Measurements from ENCODE around the gene FOXD4L6.
"Not testable (repeated sequence)": the region's sequence is repeated elsewhere in the genome, so short reads cannot be mapped to it uniquely, and the experiment has no call there.

Gene FOXD4L6

DNA sequence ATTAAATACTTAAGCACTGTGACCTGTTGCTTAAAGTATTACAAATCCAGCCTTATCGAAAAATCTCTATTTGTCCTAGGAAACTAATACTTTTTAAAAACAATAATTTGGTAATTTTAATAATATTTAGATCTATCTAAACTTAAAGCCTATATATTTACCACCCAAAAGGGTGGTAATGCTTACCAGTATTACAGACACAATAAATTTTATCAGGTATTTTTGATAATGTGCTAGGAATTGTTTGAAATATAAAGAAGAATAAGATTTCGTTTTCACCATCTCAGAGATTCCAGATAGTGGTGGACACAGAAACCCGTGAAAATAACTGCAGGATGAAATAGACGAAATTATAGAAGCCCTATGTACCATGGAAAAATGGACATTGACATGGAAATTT, 7.8 kb downstream of the FOXD4L6 start:
- H3K27ac ChIP-seq (ENCODE audit: low read length), result not testable (repeated sequence)

DNA sequence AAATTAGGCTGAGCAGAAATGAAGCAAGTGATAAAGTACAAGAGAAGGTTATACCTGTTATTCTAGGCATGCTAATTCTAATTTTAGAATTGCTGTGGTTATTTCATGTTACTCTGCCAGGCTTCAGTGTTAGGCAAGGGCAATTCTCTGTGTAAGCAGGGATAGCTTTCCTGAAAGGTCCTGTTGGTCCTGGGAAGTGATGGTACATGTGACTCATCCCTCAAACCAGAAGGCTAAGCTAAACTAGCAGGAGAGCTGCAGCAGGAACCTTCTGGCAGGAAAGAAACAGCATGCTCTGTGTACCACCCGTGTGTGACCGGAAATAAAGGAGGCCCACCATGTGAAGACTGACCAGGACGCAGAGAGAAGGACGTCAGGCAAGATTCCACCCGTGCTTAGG, 8.8 kb downstream of the FOXD4L6 start:
- not testable (repeated sequence) for H3K4me3 ChIP-seq (ENCODE audit: low read length); H3K27me3 ChIP-seq (ENCODE audit: control insufficient read depth, insufficient read depth, low read length); H3K9me3 ChIP-seq (ENCODE audit: control insufficient read depth, insufficient read depth, low read length); H3K27ac ChIP-seq (ENCODE audit: low read length); H3K36me3 ChIP-seq (ENCODE audit: control insufficient read depth, insufficient read depth, low read length); DNase-seq (ENCODE audit: low read depth, low spot score); H3K4me1 ChIP-seq (ENCODE audit: control insufficient read depth, insufficient read depth, low read length)
- no CpG with 5 or more reads among the region's 5 CpGs for WGBS (ENCODE audit: insufficient coverage, insufficient read length)

More for the DNA sequence above, 7.8 kb downstream of the FOXD4L6 start:
- H3K4me3 ChIP-seq (ENCODE audit: low read length); H3K9me3 ChIP-seq (ENCODE audit: control insufficient read depth, insufficient read depth, low read length); H3K36me3 ChIP-seq (ENCODE audit: control insufficient read depth, insufficient read depth, low read length); H3K27me3 ChIP-seq (ENCODE audit: control insufficient read depth, insufficient read depth, low read length); H3K4me1 ChIP-seq (ENCODE audit: control insufficient read depth, insufficient read depth, low read length); DNase-seq (ENCODE audit: low read depth, low spot score): not testable (repeated sequence)
- no CpG with 5 or more reads among the region's 4 CpGs for WGBS (ENCODE audit: insufficient coverage, insufficient read length)

DNA sequence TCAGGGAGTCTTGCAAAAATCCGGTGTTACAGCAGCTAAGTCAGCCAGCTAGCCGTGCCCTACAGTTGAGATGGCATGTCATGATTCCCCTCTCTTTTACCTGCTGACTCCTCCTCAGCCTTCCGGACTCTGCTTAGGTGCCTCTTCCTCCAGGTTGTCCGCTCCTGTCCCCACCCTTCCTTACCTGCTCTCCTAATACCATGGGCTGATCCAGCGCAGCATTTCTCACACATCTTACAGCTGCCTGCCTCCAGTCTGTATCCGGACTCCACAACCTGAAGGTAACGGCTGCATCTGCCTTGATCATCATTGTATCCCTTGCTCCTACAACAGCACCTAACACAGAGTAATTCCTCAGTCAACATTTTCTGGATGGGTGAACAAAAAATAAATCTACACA, 9.2 kb downstream of the FOXD4L6 start:
- H3K27me3 ChIP-seq (ENCODE audit: control insufficient read depth, insufficient read depth, low read length); H3K4me1 ChIP-seq (ENCODE audit: control insufficient read depth, insufficient read depth, low read length); DNase-seq (ENCODE audit: low read depth, low spot score); H3K27ac ChIP-seq (ENCODE audit: low read length); H3K9me3 ChIP-seq (ENCODE audit: control insufficient read depth, insufficient read depth, low read length); H3K36me3 ChIP-seq (ENCODE audit: control insufficient read depth, insufficient read depth, low read length); H3K4me3 ChIP-seq (ENCODE audit: low read length): not testable (repeated sequence)
- WGBS (ENCODE audit: insufficient coverage, insufficient read length), result no CpG with 5 or more reads among the region's 7 CpGs

GRCh38 chr9:41113348-41113747, 15.1 kb downstream of the FOXD4L6 start:
- not testable (repeated sequence) for H3K27me3 ChIP-seq (ENCODE audit: control insufficient read depth, insufficient read depth, low read length); H3K36me3 ChIP-seq (ENCODE audit: control insufficient read depth, insufficient read depth, low read length); H3K4me3 ChIP-seq (ENCODE audit: low read length); H3K4me1 ChIP-seq (ENCODE audit: control insufficient read depth, insufficient read depth, low read length); DNase-seq (ENCODE audit: low read depth, low spot score); H3K9me3 ChIP-seq (ENCODE audit: control insufficient read depth, insufficient read depth, low read length); H3K27ac ChIP-seq (ENCODE audit: low read length)
- WGBS (ENCODE audit: insufficient coverage, insufficient read length), result no CpG with 5 or more reads among the region's 14 CpGs

DNA sequence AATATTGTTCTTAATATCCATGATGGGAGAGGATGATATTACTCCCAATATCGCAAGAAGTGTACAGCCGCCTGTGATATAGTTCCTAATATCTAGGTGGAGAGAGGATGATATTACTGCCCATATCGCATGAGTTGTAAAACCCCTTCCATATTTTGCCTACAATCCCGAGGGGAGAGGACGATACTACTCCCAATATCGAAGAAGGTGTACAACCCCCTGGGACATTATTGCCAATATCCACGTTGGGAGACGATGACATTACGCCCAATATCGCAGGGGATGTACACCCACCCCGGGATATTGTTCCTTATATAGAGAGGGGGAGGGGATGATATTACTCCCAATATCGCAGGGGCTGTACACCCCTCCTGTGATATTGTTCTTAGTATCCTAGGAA, 17.1 kb downstream of the FOXD4L6 start:
- H3K27ac ChIP-seq (ENCODE audit: low read length); DNase-seq (ENCODE audit: low read depth, low spot score); H3K27me3 ChIP-seq (ENCODE audit: control insufficient read depth, insufficient read depth, low read length); H3K36me3 ChIP-seq (ENCODE audit: control insufficient read depth, insufficient read depth, low read length); H3K4me3 ChIP-seq (ENCODE audit: low read length); H3K9me3 ChIP-seq (ENCODE audit: control insufficient read depth, insufficient read depth, low read length); H3K4me1 ChIP-seq (ENCODE audit: control insufficient read depth, insufficient read depth, low read length): not testable (repeated sequence)
- no CpG with 5 or more reads among the region's 12 CpGs for WGBS (ENCODE audit: insufficient coverage, insufficient read length)

DNA sequence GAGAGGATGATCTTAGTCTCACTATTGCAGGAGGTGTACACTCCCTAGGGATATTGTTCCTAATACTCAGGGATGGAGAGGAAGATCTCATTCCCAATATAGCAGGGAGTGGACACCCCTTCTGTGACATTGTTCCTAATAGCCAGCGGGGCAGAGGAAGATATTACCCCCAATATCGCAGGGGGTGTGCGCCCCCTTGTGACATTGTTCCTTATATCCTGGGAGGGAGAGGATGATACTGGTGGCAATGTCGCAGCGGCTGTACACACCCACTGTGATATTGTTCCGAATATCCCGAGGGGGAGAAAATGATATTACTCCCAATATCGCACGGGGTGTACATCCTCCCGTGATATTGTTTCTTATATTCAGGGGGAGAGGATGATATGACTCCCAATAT, 17.6 kb downstream of the FOXD4L6 start:
- H3K27me3 ChIP-seq (ENCODE audit: control insufficient read depth, insufficient read depth, low read length); H3K9me3 ChIP-seq (ENCODE audit: control insufficient read depth, insufficient read depth, low read length); DNase-seq (ENCODE audit: low read depth, low spot score); H3K36me3 ChIP-seq (ENCODE audit: control insufficient read depth, insufficient read depth, low read length); H3K4me1 ChIP-seq (ENCODE audit: control insufficient read depth, insufficient read depth, low read length); H3K4me3 ChIP-seq (ENCODE audit: low read length); H3K27ac ChIP-seq (ENCODE audit: low read length): not testable (repeated sequence)
- WGBS (ENCODE audit: insufficient coverage, insufficient read length), result no CpG with 5 or more reads among the region's 10 CpGs

DNA sequence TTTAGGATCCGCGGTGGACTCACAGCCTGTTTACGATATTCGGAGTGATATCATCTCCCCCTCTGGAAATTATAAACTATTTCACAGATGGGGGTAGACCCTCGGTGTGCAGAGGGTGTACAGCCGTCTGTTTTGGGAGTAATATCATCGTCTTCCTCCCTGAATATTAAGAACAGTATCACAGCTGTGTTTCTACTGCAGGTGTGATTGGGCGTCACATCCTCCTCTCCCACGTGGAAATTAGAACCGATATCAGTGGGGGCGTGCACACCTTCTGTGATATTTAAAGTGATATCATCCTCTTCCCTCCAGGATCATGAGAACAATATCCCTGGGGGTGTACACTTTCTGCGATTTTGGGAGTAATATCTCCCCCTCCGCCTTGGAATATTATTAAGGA, 19.2 kb downstream of the FOXD4L6 start:
- not testable (repeated sequence) for H3K9me3 ChIP-seq (ENCODE audit: control insufficient read depth, insufficient read depth, low read length); H3K36me3 ChIP-seq (ENCODE audit: control insufficient read depth, insufficient read depth, low read length); H3K27me3 ChIP-seq (ENCODE audit: control insufficient read depth, insufficient read depth, low read length); H3K4me3 ChIP-seq (ENCODE audit: low read length); DNase-seq (ENCODE audit: low read depth, low spot score); H3K27ac ChIP-seq (ENCODE audit: low read length); H3K4me1 ChIP-seq (ENCODE audit: control insufficient read depth, insufficient read depth, low read length)
- WGBS (ENCODE audit: insufficient coverage, insufficient read length), result no CpG with 5 or more reads among the region's 13 CpGs

- DNase-seq (ENCODE audit: low read depth, low spot score); H3K4me3 ChIP-seq (ENCODE audit: low read length); H3K27me3 ChIP-seq (ENCODE audit: control insufficient read depth, insufficient read depth, low read length); H3K27ac ChIP-seq (ENCODE audit: low read length); H3K36me3 ChIP-seq (ENCODE audit: control insufficient read depth, insufficient read depth, low read length); H3K4me1 ChIP-seq (ENCODE audit: control insufficient read depth, insufficient read depth, low read length); H3K9me3 ChIP-seq (ENCODE audit: control insufficient read depth, insufficient read depth, low read length): not testable (repeated sequence)
- WGBS (ENCODE audit: insufficient coverage, insufficient read length), result no CpG with 5 or more reads among the region's 22 CpGs
Measured at GRCh38 chr9:41108816-41109215, 19.7 kb downstream of the FOXD4L6 start.

- DNase-seq (ENCODE audit: low read depth, low spot score); H3K27ac ChIP-seq (ENCODE audit: low read length); H3K27me3 ChIP-seq (ENCODE audit: control insufficient read depth, insufficient read depth, low read length); H3K36me3 ChIP-seq (ENCODE audit: control insufficient read depth, insufficient read depth, low read length); H3K9me3 ChIP-seq (ENCODE audit: control insufficient read depth, insufficient read depth, low read length); H3K4me3 ChIP-seq (ENCODE audit: low read length); H3K4me1 ChIP-seq (ENCODE audit: control insufficient read depth, insufficient read depth, low read length): not testable (repeated sequence)
- WGBS (ENCODE audit: insufficient coverage, insufficient read length), result no CpG with 5 or more reads among the region's 34 CpGs
Measured at GRCh38 chr9:41106472-41107116, 21.9 kb downstream of the FOXD4L6 start.

- not testable (repeated sequence) for H3K9me3 ChIP-seq (ENCODE audit: control insufficient read depth, insufficient read depth, low read length); H3K27me3 ChIP-seq (ENCODE audit: control insufficient read depth, insufficient read depth, low read length); H3K27ac ChIP-seq (ENCODE audit: low read length); DNase-seq (ENCODE audit: low read depth, low spot score); H3K36me3 ChIP-seq (ENCODE audit: control insufficient read depth, insufficient read depth, low read length); H3K4me3 ChIP-seq (ENCODE audit: low read length); H3K4me1 ChIP-seq (ENCODE audit: control insufficient read depth, insufficient read depth, low read length)
- no CpG with 5 or more reads among the region's 13 CpGs for WGBS (ENCODE audit: insufficient coverage, insufficient read length)
Measured at GRCh38 chr9:41105557-41106253, 22.8 kb downstream of the FOXD4L6 start.

GRCh38 chr9:41104542-41104941, 23.9 kb downstream of the FOXD4L6 start:
- not testable (repeated sequence) for H3K9me3 ChIP-seq (ENCODE audit: control insufficient read depth, insufficient read depth, low read length); H3K36me3 ChIP-seq (ENCODE audit: control insufficient read depth, insufficient read depth, low read length); H3K27me3 ChIP-seq (ENCODE audit: control insufficient read depth, insufficient read depth, low read length); H3K27ac ChIP-seq (ENCODE audit: low read length); H3K4me1 ChIP-seq (ENCODE audit: control insufficient read depth, insufficient read depth, low read length); H3K4me3 ChIP-seq (ENCODE audit: low read length); DNase-seq (ENCODE audit: low read depth, low spot score)
- no CpG with 5 or more reads among the region's 19 CpGs for WGBS (ENCODE audit: insufficient coverage, insufficient read length)
